ENCODE results near the gene PKNOX2. TPM values are rescaled to one million over a fixed set of nuclear protein-coding genes. Genes with fewer than 3 reads are reported as not detected.
A peak's percentile ranks its signal among the peaks of the same experiment; 100 is the strongest.

Gene PKNOX2
- polyA plus RNA-seq, 1 experiment, result 0.02 TPM

- DNase-seq (ENCODE audit: low read depth), result no peak
- Histone ChIP-seq H3K36me3 (ENCODE audit: control insufficient read depth, insufficient read depth, low read length) (no peaks in the 10 kb centered on the region), H3K4me3 (ENCODE audit: low read depth, low read length) (no peak overlapping the region), H3K27me3 (ENCODE audit: control insufficient read depth, insufficient read depth, low read length) (peaks cover 1% of the 10 kb centered on the region; the same call in 1 of the 2 replicates)
- ChIA-PET CTCF (interaction anchor here (0.7 to 3.9 kb wide), 4 partner anchors 9 to 98 kb away, joined by 3 to 18 read pairs (median 4); no protein-coding TSS in a partner anchor), POLR2A (no interaction called here)
- TF ChIP-seq CTCF (IDR thresholded peaks at IDR 0.05; ENCODE audit: insufficient read depth, low read depth, low read length), result no peak
These were observed 87.4 kb downstream of the PKNOX2 start for GRCh38 chr11:125251956-125252355.

- Histone ChIP-seq H3K27me3 (ENCODE audit: control insufficient read depth, insufficient read depth, low read length) (no peaks in the 10 kb centered on the region; the same call in 1 of the 2 replicates), H3K36me3 (ENCODE audit: control insufficient read depth, insufficient read depth, low read length) (no peaks in the 10 kb centered on the region), H3K4me3 (ENCODE audit: low read depth, low read length) (no peak overlapping the region)
- TF ChIP-seq CTCF (IDR thresholded peaks at IDR 0.05; ENCODE audit: insufficient read depth, low read depth, low read length), result no peak
- no peak for DNase-seq (ENCODE audit: low read depth)
- ChIA-PET POLR2A (no interaction called here), CTCF (interaction anchor here (0.5 to 3.9 kb wide), 2 partner anchors 10 to 93 kb away, joined by 3 to 18 read pairs; no protein-coding TSS in a partner anchor)
These were observed 88.7 kb downstream of the PKNOX2 start for GRCh38 chr11:125253289-125253688.

GRCh38 chr11:125253795-125254525, 89.4 kb downstream of the PKNOX2 start:
- ChIA-PET CTCF (no interaction called here), POLR2A (no interaction called here)
- DNase-seq (ENCODE audit: low read depth), result no peak
- no peak overlapping the region for H3K4me3 ChIP-seq (ENCODE audit: low read depth, low read length)
- no peaks in the 10 kb centered on the region for H3K36me3 ChIP-seq (ENCODE audit: control insufficient read depth, insufficient read depth, low read length)
- H3K27me3 ChIP-seq (ENCODE audit: control insufficient read depth, insufficient read depth, low read length), result no peaks in the 10 kb centered on the region; the same call in 1 of the 2 replicates
- no peak for TF ChIP-seq CTCF (IDR thresholded peaks at IDR 0.05; ENCODE audit: insufficient read depth, low read depth, low read length)

- POLR2A ChIA-PET, result no interaction called here
- no peak for TF ChIP-seq CTCF (IDR thresholded peaks at IDR 0.05; ENCODE audit: insufficient read depth, low read depth, low read length)
- CTCF ChIA-PET, result interaction anchor here (0.6 to 1.5 kb wide), 3 partner anchors 24 to 640 kb away, joined by 3 read pairs; no protein-coding TSS in a partner anchor
- no peak for DNase-seq (ENCODE audit: low read depth)
- H3K4me3 ChIP-seq (ENCODE audit: low read depth, low read length), result no peak overlapping the region
- H3K36me3 ChIP-seq (ENCODE audit: control insufficient read depth, insufficient read depth, low read length), result no peaks in the 10 kb centered on the region
- peaks cover 2% of the 10 kb centered on the region for H3K27me3 ChIP-seq (ENCODE audit: control insufficient read depth, insufficient read depth, low read length)
These were observed 92.1 kb downstream of the PKNOX2 start for GRCh38 chr11:125256541-125257189.

- ChIA-PET POLR2A (no interaction called here), CTCF (interaction anchor here (0.9 to 1.5 kb wide), 3 partner anchors 23 to 53 kb away, joined by 3 to 4 read pairs (median 3); no protein-coding TSS in a partner anchor)
- peaks cover 2% of the 10 kb centered on the region for H3K27me3 ChIP-seq (ENCODE audit: control insufficient read depth, insufficient read depth, low read length)
- no peak overlapping the region for H3K4me3 ChIP-seq (ENCODE audit: low read depth, low read length)
- no peak for DNase-seq (ENCODE audit: low read depth)
- H3K36me3 ChIP-seq (ENCODE audit: control insufficient read depth, insufficient read depth, low read length), result no peaks in the 10 kb centered on the region
- TF ChIP-seq CTCF (IDR thresholded peaks at IDR 0.05; ENCODE audit: insufficient read depth, low read depth, low read length), result peak; percentile 40
These were observed 92.6 kb downstream of the PKNOX2 start for GRCh38 chr11:125257190-125257579.

All from BJ (cell line).